ENCODE measurements around the gene USP6NL. TPM values are rescaled to one million over a fixed set of nuclear protein-coding genes. Genes with fewer than 3 reads are reported as not detected.
A peak's percentile ranks its signal among the peaks of the same experiment; 100 is the strongest.

USP6NL gene
- total and polyA plus RNA-seq, 7 donors: 9.2 to 11.4 (median 10.8) TPM

GRCh38 chr10:11555556-11555955, 55.9 kb downstream of the USP6NL start:
- no peak for TF ChIP-seq CTCF (IDR thresholded peaks at IDR 0.05)
- no peak for TF ChIP-seq POLR2A (IDR thresholded peaks at IDR 0.05)
- no peak for TF ChIP-seq EP300 (IDR thresholded peaks at IDR 0.05)
- no peak for TF ChIP-seq POLR2AphosphoS5 (IDR thresholded peaks at IDR 0.05)
- no peaks in the 10 kb centered on the region for H3K36me3 ChIP-seq
- H3K4me1 ChIP-seq: peaks cover 0 to 26% (median 20%) of the 10 kb centered on the region in 4 donors
- no peaks in the 10 kb centered on the region for H3K9me3 ChIP-seq
- no peak overlapping the region for H3K4me3 ChIP-seq
- no peak overlapping the region for H3K27ac ChIP-seq
- intact Hi-C loops (cut with DNase I): no loop called here
- no peaks in the 10 kb centered on the region for H3K27me3 ChIP-seq
- DNase-seq: no peak

- DNase-seq: no peak
- TF ChIP-seq EP300 (IDR thresholded peaks at IDR 0.05): no peak
- TF ChIP-seq POLR2A (IDR thresholded peaks at IDR 0.05): no peak
- no peak for TF ChIP-seq CTCF (IDR thresholded peaks at IDR 0.05)
- TF ChIP-seq POLR2AphosphoS5 (IDR thresholded peaks at IDR 0.05): no peak
- Histone ChIP-seq H3K27me3 (no peaks in the 10 kb centered on the region), H3K4me1 (peaks cover 0 to 19% (median 16%) of the 10 kb centered on the region in 4 donors), H3K27ac (no peak overlapping the region), H3K4me3 (no peak overlapping the region), H3K9me3 (no peaks in the 10 kb centered on the region), H3K36me3 (no peaks in the 10 kb centered on the region)
- WGBS, 2 donors: 80 to 92% methylated on average over 6 of the region's 6 CpGs
- intact Hi-C loops (cut with DNase I): no loop called here
Observed at GRCh38 chr10:11553773-11554381, 57.6 kb downstream of the USP6NL start.

- TF ChIP-seq POLR2AphosphoS5 (IDR thresholded peaks at IDR 0.05) (peak in 1 of 4 donors; percentile 26), EP300 (IDR thresholded peaks at IDR 0.05) (no peak), POLR2A (IDR thresholded peaks at IDR 0.05) (no peak)
- DNase-seq: no peak
- H3K27ac ChIP-seq: peak overlapping the region; percentile 6 to 61 (median 53)
- intact Hi-C loops (cut with DNase I): no loop called here
- H3K9me3 ChIP-seq: no peaks in the 10 kb centered on the region
- no peaks in the 10 kb centered on the region for H3K36me3 ChIP-seq
- peaks cover 0 to 19% (median 16%) of the 10 kb centered on the region in 4 donors for H3K4me1 ChIP-seq
- H3K4me3 ChIP-seq: no peak overlapping the region
- H3K27me3 ChIP-seq: no peaks in the 10 kb centered on the region
- WGBS, 2 donors: 66 to 69% methylated on average over 4 of the region's 4 CpGs
Observed at GRCh38 chr10:11551916-11552602, 59.4 kb downstream of the USP6NL start.

- no peak for DNase-seq
- no peak overlapping the region for H3K4me3 ChIP-seq
- peak overlapping the region in 2 of 4 donors; percentile 49 to 61 for H3K27ac ChIP-seq
- intact Hi-C loops (cut with DNase I): no loop called here
- TF ChIP-seq POLR2A (IDR thresholded peaks at IDR 0.05) (no peak), EP300 (IDR thresholded peaks at IDR 0.05) (no peak), CTCF (IDR thresholded peaks at IDR 0.05) (no peak), POLR2AphosphoS5 (IDR thresholded peaks at IDR 0.05) (no peak)
- WGBS, 2 donors: 93 to 97% methylated on average over 4 of the region's 4 CpGs
- no peaks in the 10 kb centered on the region for H3K36me3 ChIP-seq
- H3K9me3 ChIP-seq: no peaks in the 10 kb centered on the region
- H3K4me1 ChIP-seq: peaks cover 0 to 19% (median 16%) of the 10 kb centered on the region in 4 donors
- no peaks in the 10 kb centered on the region for H3K27me3 ChIP-seq
Observed at GRCh38 chr10:11551104-11551503, 60.3 kb downstream of the USP6NL start.

GRCh38 chr10:11548768-11549099, 62.7 kb downstream of the USP6NL start:
- no peaks in the 10 kb centered on the region for H3K9me3 ChIP-seq
- WGBS, 2 donors: 75 to 94% methylated on average over 2 of the region's 2 CpGs
- peaks cover 0 to 19% (median 16%) of the 10 kb centered on the region in 4 donors for H3K4me1 ChIP-seq
- no peak for DNase-seq
- H3K36me3 ChIP-seq: no peaks in the 10 kb centered on the region
- H3K27me3 ChIP-seq: no peaks in the 10 kb centered on the region
- H3K27ac ChIP-seq: no peak overlapping the region
- intact Hi-C loops (cut with DNase I): loop anchor here (5.0 kb wide), 1 partner anchor 49 kb away; no protein-coding TSS in a partner anchor
- TF ChIP-seq POLR2AphosphoS5 (IDR thresholded peaks at IDR 0.05) (no peak), CTCF (IDR thresholded peaks at IDR 0.05) (no peak), EP300 (IDR thresholded peaks at IDR 0.05) (no peak), POLR2A (IDR thresholded peaks at IDR 0.05) (no peak)
- no peak overlapping the region for H3K4me3 ChIP-seq

All from sigmoid colon (tissue), 7 donors.